ENCODE measurements around the gene PEG3. TPM values are rescaled to one million over a fixed set of nuclear protein-coding genes. Genes with fewer than 3 reads are reported as not detected.

PEG3 gene
- total and polyA plus RNA-seq, 2 of the 13 experiments (the other 11 are each of a cell fraction or from before 2014, with no cell fraction given): 217 to 394 TPM

DNA sequence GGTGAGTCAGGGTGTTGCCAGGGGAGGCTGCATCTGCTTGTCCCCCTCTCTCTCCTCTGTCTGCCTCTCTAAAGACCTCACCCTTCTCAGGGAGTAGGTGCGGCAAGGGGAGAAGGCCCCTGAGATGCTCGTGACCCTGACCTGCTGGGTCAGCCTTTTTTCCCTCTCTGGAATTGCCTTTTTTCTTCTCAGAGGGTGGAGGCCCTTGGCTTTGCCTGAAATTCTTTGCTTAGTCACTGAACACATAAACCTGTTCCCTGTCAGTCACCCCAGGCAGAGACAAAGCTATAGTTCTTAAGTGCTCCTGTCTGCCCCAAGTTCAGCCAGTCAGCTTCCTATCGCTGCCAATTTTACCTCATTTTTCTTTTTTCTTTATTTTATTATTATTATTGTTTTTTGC is 35.2 kb upstream of the PEG3 start (continued):
- TF ChIP-seq, protein P1, sequence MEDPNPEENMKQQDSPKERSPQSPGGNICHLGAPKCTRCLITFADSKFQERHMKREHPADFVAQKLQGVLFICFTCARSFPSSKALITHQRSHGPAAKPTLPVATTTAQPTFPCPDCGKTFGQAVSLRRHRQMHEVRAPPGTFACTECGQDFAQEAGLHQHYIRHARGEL (CRISPR knock-in tag; IDR thresholded peaks at IDR 0.05): no peak
- TF ChIP-seq ZNF430 (CRISPR knock-in tag; IDR thresholded peaks at IDR 0.05) (no peak), ZNF557 (CRISPR knock-in tag; IDR thresholded peaks at IDR 0.05) (no peak), KDM2A (CRISPR knock-in tag; IDR thresholded peaks at IDR 0.05; ENCODE audit: borderline replicate concordance, low read depth) (no peak), TMF1 (CRISPR knock-in tag; IDR thresholded peaks at IDR 0.05; ENCODE audit: low read depth) (no peak), MAFK (conservative IDR thresholded peaks at IDR 0.05 in 1 of 2, IDR thresholded peaks at IDR 0.05 in 1 of 2; ENCODE audit: low read length in 2 of 2) (peak; percentile 25 to 58; a peak in 1 of 4 replicates), NFATC3 (CRISPR knock-in tag; IDR thresholded peaks at IDR 0.05) (no peak), ZKSCAN8 (CRISPR knock-in tag; IDR thresholded peaks at IDR 0.05; ENCODE audit: borderline replicate concordance) (no peak), NPAS2 (CRISPR knock-in tag; IDR thresholded peaks at IDR 0.05; ENCODE audit: borderline replicate concordance) (no peak), EEA1 (CRISPR knock-in tag; IDR thresholded peaks at IDR 0.05; ENCODE audit: borderline replicate concordance) (no peak)
- TF ChIP-seq, protein P2, sequence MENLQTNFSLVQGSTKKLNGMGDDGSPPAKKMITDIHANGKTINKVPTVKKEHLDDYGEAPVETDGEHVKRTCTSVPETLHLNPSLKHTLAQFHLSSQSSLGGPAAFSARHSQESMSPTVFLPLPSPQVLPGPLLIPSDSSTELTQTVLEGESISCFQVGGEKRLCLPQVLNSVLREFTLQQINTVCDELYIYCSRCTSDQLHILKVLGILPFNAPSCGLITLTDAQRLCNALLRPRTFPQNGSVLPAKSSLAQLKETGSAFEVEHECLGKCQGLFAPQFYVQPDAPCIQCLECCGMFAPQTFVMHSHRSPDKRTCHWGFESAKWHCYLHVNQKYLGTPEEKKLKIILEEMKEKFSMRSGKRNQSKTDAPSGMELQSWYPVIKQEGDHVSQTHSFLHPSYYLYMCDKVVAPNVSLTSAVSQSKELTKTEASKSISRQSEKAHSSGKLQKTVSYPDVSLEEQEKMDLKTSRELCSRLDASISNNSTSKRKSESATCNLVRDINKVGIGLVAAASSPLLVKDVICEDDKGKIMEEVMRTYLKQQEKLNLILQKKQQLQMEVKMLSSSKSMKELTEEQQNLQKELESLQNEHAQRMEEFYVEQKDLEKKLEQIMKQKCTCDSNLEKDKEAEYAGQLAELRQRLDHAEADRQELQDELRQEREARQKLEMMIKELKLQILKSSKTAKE (CRISPR knock-in tag; IDR thresholded peaks at IDR 0.05; ENCODE audit: borderline replicate concordance): no peak
- TF ChIP-seq, protein P3, sequence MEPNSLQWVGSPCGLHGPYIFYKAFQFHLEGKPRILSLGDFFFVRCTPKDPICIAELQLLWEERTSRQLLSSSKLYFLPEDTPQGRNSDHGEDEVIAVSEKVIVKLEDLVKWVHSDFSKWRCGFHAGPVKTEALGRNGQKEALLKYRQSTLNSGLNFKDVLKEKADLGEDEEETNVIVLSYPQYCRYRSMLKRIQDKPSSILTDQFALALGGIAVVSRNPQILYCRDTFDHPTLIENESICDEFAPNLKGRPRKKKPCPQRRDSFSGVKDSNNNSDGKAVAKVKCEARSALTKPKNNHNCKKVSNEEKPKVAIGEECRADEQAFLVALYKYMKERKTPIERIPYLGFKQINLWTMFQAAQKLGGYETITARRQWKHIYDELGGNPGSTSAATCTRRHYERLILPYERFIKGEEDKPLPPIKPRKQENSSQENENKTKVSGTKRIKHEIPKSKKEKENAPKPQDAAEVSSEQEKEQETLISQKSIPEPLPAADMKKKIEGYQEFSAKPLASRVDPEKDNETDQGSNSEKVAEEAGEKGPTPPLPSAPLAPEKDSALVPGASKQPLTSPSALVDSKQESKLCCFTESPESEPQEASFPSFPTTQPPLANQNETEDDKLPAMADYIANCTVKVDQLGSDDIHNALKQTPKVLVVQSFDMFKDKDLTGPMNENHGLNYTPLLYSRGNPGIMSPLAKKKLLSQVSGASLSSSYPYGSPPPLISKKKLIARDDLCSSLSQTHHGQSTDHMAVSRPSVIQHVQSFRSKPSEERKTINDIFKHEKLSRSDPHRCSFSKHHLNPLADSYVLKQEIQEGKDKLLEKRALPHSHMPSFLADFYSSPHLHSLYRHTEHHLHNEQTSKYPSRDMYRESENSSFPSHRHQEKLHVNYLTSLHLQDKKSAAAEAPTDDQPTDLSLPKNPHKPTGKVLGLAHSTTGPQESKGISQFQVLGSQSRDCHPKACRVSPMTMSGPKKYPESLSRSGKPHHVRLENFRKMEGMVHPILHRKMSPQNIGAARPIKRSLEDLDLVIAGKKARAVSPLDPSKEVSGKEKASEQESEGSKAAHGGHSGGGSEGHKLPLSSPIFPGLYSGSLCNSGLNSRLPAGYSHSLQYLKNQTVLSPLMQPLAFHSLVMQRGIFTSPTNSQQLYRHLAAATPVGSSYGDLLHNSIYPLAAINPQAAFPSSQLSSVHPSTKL (CRISPR knock-in tag; IDR thresholded peaks at IDR 0.05): peak; percentile 34
- TF ChIP-seq, protein P4, sequence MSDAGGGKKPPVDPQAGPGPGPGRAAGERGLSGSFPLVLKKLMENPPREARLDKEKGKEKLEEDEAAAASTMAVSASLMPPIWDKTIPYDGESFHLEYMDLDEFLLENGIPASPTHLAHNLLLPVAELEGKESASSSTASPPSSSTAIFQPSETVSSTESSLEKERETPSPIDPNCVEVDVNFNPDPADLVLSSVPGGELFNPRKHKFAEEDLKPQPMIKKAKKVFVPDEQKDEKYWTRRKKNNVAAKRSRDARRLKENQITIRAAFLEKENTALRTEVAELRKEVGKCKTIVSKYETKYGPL (CRISPR knock-in tag; IDR thresholded peaks at IDR 0.05): no peak
- TF ChIP-seq, protein P5, sequence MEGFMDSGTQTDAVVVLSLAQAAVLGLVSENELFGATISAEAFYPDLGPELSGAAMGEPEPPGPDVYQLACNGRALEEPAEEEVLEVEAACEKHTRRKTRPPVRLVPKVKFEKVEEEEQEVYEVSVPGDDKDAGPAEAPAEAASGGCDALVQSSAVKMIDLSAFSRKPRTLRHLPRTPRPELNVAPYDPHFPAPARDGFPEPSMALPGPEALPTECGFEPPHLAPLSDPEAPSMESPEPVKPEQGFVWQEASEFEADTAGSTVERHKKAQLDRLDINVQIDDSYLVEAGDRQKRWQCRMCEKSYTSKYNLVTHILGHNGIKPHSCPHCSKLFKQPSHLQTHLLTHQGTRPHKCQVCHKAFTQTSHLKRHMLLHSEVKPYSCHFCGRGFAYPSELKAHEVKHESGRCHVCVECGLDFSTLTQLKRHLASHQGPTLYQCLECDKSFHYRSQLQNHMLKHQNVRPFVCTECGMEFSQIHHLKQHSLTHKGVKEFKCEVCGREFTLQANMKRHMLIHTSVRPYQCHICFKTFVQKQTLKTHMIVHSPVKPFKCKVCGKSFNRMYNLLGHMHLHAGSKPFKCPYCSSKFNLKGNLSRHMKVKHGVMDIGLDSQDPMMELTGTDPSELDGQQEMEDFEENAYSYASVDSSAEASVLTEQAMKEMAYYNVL (CRISPR knock-in tag; IDR thresholded peaks at IDR 0.05; ENCODE audit: borderline replicate concordance): no peak

Measured in HepG2 (cell line).